NCI-H1092 treated with DMSO at 0.1 percent for 48 hours (cell line): ENCODE measurements around the gene NME3.

Experiments used
- DNase-seq: peaks from one replicate; lab custom pipeline; 2025; lab: John Stamatoyannopoulos, UW

NME3 gene

GRCh38 chr16:1724491-1724890 lies 46.9 kb downstream of the NME3 start:
- no peak for DNase-seq

DNA sequence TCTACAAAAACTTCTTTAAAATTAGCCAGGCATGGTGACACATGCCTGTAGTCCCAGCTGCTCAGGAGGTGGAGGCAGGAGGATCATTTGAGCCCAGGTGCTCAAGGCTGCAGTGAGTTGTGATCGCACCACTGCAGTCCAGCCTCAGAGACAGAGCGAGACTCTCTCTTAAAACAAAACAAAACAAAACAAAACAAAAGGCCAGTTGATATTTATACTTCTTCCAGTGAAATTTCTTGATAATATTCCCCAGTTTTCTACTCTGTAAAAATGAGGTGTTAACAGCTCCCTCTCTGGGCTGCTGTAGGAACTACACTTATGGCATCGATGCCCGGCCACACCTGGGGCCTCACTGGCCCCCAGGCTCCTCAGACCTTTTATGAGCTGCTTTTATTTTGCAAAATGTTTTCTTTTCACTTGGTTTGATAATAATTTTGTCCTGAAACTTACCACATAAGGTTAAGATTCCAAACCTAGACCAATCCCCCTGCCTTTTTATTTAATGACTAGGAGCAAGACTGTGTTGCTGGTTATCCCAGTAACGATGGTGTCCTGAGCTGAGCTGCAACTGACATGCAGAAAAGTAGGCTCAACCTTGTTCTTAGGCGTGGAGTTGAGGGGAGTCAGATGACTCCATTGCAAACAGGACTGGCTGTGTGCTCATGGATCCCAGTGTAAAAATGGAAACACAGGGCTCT lies 47.7 kb downstream of the NME3 start:
- DNase-seq = peak; percentile 16

- DNase-seq = no peak
Observed at GRCh38 chr16:1721372-1721771, 50.0 kb downstream of the NME3 start.
